ENCODE data around the gene ATP6V1B1. TPM values are rescaled to one million over a fixed set of nuclear protein-coding genes. Genes with fewer than 3 reads are reported as not detected.
A peak's percentile ranks its signal among the peaks of the same experiment; 100 is the strongest.

ATP6V1B1 gene
- total and polyA plus RNA-seq, 2 of the 13 experiments (the other 11 are each of a cell fraction or from before 2014, with no cell fraction given) = 0.58 to 1.6 TPM

- TF ChIP-seq CBX5 (CRISPR knock-in tag; IDR thresholded peaks at IDR 0.05; ENCODE audit: borderline replicate concordance) = 0 out of 2 replicates have a peak, but pooled peaks have one; percentile 15
- peak; percentile 22; the same call in 1 of the 2 replicates for TF ChIP-seq ONECUT2 (CRISPR knock-in tag; IDR thresholded peaks at IDR 0.05)
- TF ChIP-seq PHB2 (IDR thresholded peaks at IDR 0.05; ENCODE audit: partially characterized antibody) = no peak
- TF ChIP-seq TIGD3 (CRISPR knock-in tag; IDR thresholded peaks at IDR 0.05; ENCODE audit: borderline replicate concordance) = no peak; the same call in 1 of the 2 replicates
- peak; percentile 15 for TF ChIP-seq ASH2L (IDR thresholded peaks at IDR 0.05; ENCODE audit: insufficient read length, low read depth, low read length)
- TF ChIP-seq, protein P1, sequence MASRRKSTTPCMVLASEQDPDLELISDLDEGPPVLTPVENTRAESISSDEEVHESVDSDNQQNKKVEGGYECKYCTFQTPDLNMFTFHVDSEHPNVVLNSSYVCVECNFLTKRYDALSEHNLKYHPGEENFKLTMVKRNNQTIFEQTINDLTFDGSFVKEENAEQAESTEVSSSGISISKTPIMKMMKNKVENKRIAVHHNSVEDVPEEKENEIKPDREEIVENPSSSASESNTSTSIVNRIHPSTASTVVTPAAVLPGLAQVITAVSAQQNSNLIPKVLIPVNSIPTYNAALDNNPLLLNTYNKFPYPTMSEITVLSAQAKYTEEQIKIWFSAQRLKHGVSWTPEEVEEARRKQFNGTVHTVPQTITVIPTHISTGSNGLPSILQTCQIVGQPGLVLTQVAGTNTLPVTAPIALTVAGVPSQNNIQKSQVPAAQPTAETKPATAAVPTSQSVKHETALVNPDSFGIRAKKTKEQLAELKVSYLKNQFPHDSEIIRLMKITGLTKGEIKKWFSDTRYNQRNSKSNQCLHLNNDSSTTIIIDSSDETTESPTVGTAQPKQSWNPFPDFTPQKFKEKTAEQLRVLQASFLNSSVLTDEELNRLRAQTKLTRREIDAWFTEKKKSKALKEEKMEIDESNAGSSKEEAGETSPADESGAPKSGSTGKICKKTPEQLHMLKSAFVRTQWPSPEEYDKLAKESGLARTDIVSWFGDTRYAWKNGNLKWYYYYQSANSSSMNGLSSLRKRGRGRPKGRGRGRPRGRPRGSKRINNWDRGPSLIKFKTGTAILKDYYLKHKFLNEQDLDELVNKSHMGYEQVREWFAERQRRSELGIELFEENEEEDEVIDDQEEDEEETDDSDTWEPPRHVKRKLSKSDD (CRISPR knock-in tag; IDR thresholded peaks at IDR 0.05; ENCODE audit: low read depth) = no peak
- peak; percentile 91; the same call in 1 of the 2 replicates for TF ChIP-seq ZNF761 (CRISPR knock-in tag; conservative IDR thresholded peaks at IDR 0.05)
- TF ChIP-seq MYC (CRISPR knock-in tag; IDR thresholded peaks at IDR 0.05; ENCODE audit: borderline replicate concordance) = peak; percentile 50; the same call in 1 of the 2 replicates
- TF ChIP-seq, protein P2, sequence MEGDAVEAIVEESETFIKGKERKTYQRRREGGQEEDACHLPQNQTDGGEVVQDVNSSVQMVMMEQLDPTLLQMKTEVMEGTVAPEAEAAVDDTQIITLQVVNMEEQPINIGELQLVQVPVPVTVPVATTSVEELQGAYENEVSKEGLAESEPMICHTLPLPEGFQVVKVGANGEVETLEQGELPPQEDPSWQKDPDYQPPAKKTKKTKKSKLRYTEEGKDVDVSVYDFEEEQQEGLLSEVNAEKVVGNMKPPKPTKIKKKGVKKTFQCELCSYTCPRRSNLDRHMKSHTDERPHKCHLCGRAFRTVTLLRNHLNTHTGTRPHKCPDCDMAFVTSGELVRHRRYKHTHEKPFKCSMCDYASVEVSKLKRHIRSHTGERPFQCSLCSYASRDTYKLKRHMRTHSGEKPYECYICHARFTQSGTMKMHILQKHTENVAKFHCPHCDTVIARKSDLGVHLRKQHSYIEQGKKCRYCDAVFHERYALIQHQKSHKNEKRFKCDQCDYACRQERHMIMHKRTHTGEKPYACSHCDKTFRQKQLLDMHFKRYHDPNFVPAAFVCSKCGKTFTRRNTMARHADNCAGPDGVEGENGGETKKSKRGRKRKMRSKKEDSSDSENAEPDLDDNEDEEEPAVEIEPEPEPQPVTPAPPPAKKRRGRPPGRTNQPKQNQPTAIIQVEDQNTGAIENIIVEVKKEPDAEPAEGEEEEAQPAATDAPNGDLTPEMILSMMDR (CRISPR knock-in tag; IDR thresholded peaks at IDR 0.05) = 0 out of 2 replicates have a peak, but pooled peaks have one; percentile 8
- peak; percentile 86 for TF ChIP-seq ZFY (CRISPR knock-in tag; IDR thresholded peaks at IDR 0.05)
- peak; percentile 68; the same call in 1 of the 2 replicates for TF ChIP-seq E2F2 (CRISPR knock-in tag; IDR thresholded peaks at IDR 0.05; ENCODE audit: borderline replicate concordance)
- TF ChIP-seq, protein P3, sequence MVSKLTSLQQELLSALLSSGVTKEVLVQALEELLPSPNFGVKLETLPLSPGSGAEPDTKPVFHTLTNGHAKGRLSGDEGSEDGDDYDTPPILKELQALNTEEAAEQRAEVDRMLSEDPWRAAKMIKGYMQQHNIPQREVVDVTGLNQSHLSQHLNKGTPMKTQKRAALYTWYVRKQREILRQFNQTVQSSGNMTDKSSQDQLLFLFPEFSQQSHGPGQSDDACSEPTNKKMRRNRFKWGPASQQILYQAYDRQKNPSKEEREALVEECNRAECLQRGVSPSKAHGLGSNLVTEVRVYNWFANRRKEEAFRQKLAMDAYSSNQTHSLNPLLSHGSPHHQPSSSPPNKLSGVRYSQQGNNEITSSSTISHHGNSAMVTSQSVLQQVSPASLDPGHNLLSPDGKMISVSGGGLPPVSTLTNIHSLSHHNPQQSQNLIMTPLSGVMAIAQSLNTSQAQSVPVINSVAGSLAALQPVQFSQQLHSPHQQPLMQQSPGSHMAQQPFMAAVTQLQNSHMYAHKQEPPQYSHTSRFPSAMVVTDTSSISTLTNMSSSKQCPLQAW (CRISPR knock-in tag; IDR thresholded peaks at IDR 0.05) = peak; percentile 49; the same call in 1 of the 2 replicates
- TF ChIP-seq ZNF644 (CRISPR knock-in tag; IDR thresholded peaks at IDR 0.05; ENCODE audit: low read depth) = no peak
- 0 out of 2 replicates have a peak, but pooled peaks have one; percentile 6 for TF ChIP-seq MAZ (IDR thresholded peaks at IDR 0.05; ENCODE audit: borderline replicate concordance, low read depth, low read length)
- peak; percentile 76; the same call in 1 of the 2 replicates for TF ChIP-seq MAZ (CRISPR knock-in tag; IDR thresholded peaks at IDR 0.05; ENCODE audit: low read depth)
- TF ChIP-seq RNF2 (conservative IDR thresholded peaks at IDR 0.05; ENCODE audit: low read depth) = 0 out of 2 replicates have a peak, but pooled peaks have one; percentile 44
- TF ChIP-seq KDM2A (CRISPR knock-in tag; IDR thresholded peaks at IDR 0.05; ENCODE audit: borderline replicate concordance, low read depth) = peak; percentile 41; the same call in 1 of the 2 replicates
- peak; percentile 55; the same call in 1 of the 2 replicates for TF ChIP-seq RBFOX2 (IDR thresholded peaks at IDR 0.05; ENCODE audit: low read depth, low read length)
- TF ChIP-seq ZNF367 (CRISPR knock-in tag; IDR thresholded peaks at IDR 0.05; ENCODE audit: borderline replicate concordance) = peak; percentile 95
Observed at GRCh38 chr2:70901227-70902066, 34.3 kb upstream of the ATP6V1B1 start (continued).

Measured in HepG2 (cell line).